Suprapubic skin (tissue), 4 donors: ENCODE results near the gene METRNL. TPM values are rescaled to one million over a fixed set of nuclear protein-coding genes. Genes with fewer than 3 reads are reported as not detected.

Source experiments
- DNase-seq, 2 donors: peaks; one replicate each; pipeline ENCODE4 v3.0.0-alpha.2; 2019; ENCODE audit warnings: low spot score in 2 of 2
- H3K27ac ChIP-seq: fragments of 200-600 bp; sonication (generic); one replicate; pipeline ENCODE4 v1.5.1; 2019
- H3K27me3 ChIP-seq: fragments of 200-600 bp; sonication (generic); one replicate; pipeline ENCODE4 v1.5.1; 2019
- H3K36me3 ChIP-seq: fragments of 200-600 bp; sonication (generic); one replicate; pipeline ENCODE4 v1.5.1; 2019
- H3K4me1 ChIP-seq: fragments of 200-600 bp; sonication (generic); one replicate; pipeline ENCODE4 v1.5.1; 2019
- H3K4me3 ChIP-seq: fragments of 200-600 bp; sonication (generic); one replicate; pipeline ENCODE4 v1.5.1; 2019; ENCODE audit warnings: mild to moderate bottlenecking
- H3K9me3 ChIP-seq: fragments of 200-600 bp; sonication (generic); one replicate; pipeline ENCODE4 v1.5.1; 2019
- EP300 ChIP-seq: sonication (generic); formaldehyde crosslinking; IDR thresholded peaks from one replicate; pipeline ENCODE4 v1.6.1; 2017; ENCODE audit warnings: antibody characterized with exemption
- POLR2A ChIP-seq, 2 donors: fragments of 450-650 bp; IDR thresholded peaks; one replicate each; pipeline ENCODE4 v1.6.1; 2017; ENCODE audit warnings: antibody characterized with exemption in 2 of 2, mild to moderate bottlenecking in 2 of 2, moderate library complexity in 2 of 2
- POLR2AphosphoS5 ChIP-seq, 3 donors: sonication (generic); formaldehyde crosslinking; IDR thresholded peaks; one replicate each; pipeline ENCODE4 v1.6.1; 2017; ENCODE audit warnings: antibody characterized with exemption in 3 of 3
- WGBS: methylation state at CpG from one replicate; pipeline ENCODE4 v1.1.5; 2018; 5-methylcytosine and 5-hydroxymethylcytosine counted together
- total RNA-seq, 4 donors: library from RNA; depleted of rRNA; stranded (reverse); fragments of >200 nt; gene quantifications; one replicate each; pipeline ENCODE4 v1.1.0, GENCODE V29; 2016
- TF ChIP-seq, protein P1 (sequence below), 2 donors: fragments of 200-600 bp in 1 of 2; fragments of 450-650 bp in 1 of 2; sonication (generic) in 1 of 2; IDR thresholded peaks; one replicate each; pipeline ENCODE4 v1.5.1; 2016 to 2019; ENCODE audit warnings: antibody characterized with exemption in 2 of 2, mild to moderate bottlenecking in 1 of 2, moderate library complexity in 1 of 2

The METRNL gene
- total RNA-seq, 4 donors from 2014 or later: 59.1 to 222 (median 155) TPM

GRCh38 chr17:83072600-83073358 is 6.6 kb upstream of the METRNL start:
- TF ChIP-seq POLR2AphosphoS5 (IDR thresholded peaks at IDR 0.05): no peak
- no peak for TF ChIP-seq EP300
- TF ChIP-seq, protein P1, sequence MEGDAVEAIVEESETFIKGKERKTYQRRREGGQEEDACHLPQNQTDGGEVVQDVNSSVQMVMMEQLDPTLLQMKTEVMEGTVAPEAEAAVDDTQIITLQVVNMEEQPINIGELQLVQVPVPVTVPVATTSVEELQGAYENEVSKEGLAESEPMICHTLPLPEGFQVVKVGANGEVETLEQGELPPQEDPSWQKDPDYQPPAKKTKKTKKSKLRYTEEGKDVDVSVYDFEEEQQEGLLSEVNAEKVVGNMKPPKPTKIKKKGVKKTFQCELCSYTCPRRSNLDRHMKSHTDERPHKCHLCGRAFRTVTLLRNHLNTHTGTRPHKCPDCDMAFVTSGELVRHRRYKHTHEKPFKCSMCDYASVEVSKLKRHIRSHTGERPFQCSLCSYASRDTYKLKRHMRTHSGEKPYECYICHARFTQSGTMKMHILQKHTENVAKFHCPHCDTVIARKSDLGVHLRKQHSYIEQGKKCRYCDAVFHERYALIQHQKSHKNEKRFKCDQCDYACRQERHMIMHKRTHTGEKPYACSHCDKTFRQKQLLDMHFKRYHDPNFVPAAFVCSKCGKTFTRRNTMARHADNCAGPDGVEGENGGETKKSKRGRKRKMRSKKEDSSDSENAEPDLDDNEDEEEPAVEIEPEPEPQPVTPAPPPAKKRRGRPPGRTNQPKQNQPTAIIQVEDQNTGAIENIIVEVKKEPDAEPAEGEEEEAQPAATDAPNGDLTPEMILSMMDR (IDR thresholded peaks at IDR 0.05): no peak
- DNase-seq: no peak
- no peak overlapping the region for H3K4me3 ChIP-seq
- H3K36me3 ChIP-seq: no peaks in the 10 kb centered on the region
- H3K4me1 ChIP-seq: peaks cover 28% of the 10 kb centered on the region
- no peaks in the 10 kb centered on the region for H3K27me3 ChIP-seq
- H3K27ac ChIP-seq: peak overlapping the region; percentile 15
- 55% methylated on average over 5 of the region's 28 CpGs for WGBS
- H3K9me3 ChIP-seq: no peaks in the 10 kb centered on the region

- H3K36me3 ChIP-seq: no peaks in the 10 kb centered on the region
- no peaks in the 10 kb centered on the region for H3K27me3 ChIP-seq
- H3K4me3 ChIP-seq: no peak overlapping the region
- H3K4me1 ChIP-seq: peaks cover 35% of the 10 kb centered on the region
- 61% methylated on average over 13 of the region's 32 CpGs for WGBS
- TF ChIP-seq, protein P1 (IDR thresholded peaks at IDR 0.05): no peak
- TF ChIP-seq POLR2AphosphoS5 (IDR thresholded peaks at IDR 0.05): no peak
- TF ChIP-seq EP300: no peak
- no peak for TF ChIP-seq POLR2A (IDR thresholded peaks at IDR 0.05)
- no peak for DNase-seq
- H3K27ac ChIP-seq: peak overlapping the region; percentile 15
- no peaks in the 10 kb centered on the region for H3K9me3 ChIP-seq
Measured at GRCh38 chr17:83073389-83074063, 5.9 kb upstream of the METRNL start.

GRCh38 chr17:83074486-83075223 is 4.8 kb upstream of the METRNL start:
- WGBS: 89% methylated on average over 22 of the region's 45 CpGs
- Histone ChIP-seq H3K27ac (peak overlapping the region; percentile 40), H3K36me3 (no peaks in the 10 kb centered on the region), H3K9me3 (no peaks in the 10 kb centered on the region), H3K27me3 (no peaks in the 10 kb centered on the region), H3K4me3 (no peak overlapping the region), H3K4me1 (peaks cover 39% of the 10 kb centered on the region)
- DNase-seq: no peak
- TF ChIP-seq EP300: no peak
- no peak for TF ChIP-seq POLR2AphosphoS5 (IDR thresholded peaks at IDR 0.05)
- TF ChIP-seq, protein P1 (IDR thresholded peaks at IDR 0.05): no peak
- no peak for TF ChIP-seq POLR2A (IDR thresholded peaks at IDR 0.05)

GRCh38 chr17:83075270-83075880 is 4.0 kb upstream of the METRNL start:
- H3K4me3 ChIP-seq: no peak overlapping the region
- DNase-seq: no peak
- TF ChIP-seq EP300: no peak
- TF ChIP-seq, protein P1 (IDR thresholded peaks at IDR 0.05): no peak
- no peak for TF ChIP-seq POLR2A (IDR thresholded peaks at IDR 0.05)
- no peak for TF ChIP-seq POLR2AphosphoS5 (IDR thresholded peaks at IDR 0.05)
- no peaks in the 10 kb centered on the region for H3K27me3 ChIP-seq
- H3K27ac ChIP-seq: peak overlapping the region; percentile 40
- WGBS: 79% methylated on average over 21 of the region's 21 CpGs
- H3K9me3 ChIP-seq: no peaks in the 10 kb centered on the region
- no peaks in the 10 kb centered on the region for H3K36me3 ChIP-seq
- peaks cover 39% of the 10 kb centered on the region for H3K4me1 ChIP-seq
